Testis (tissue), 5 donors: ENCODE measurements around the gene UBR7. TPM values are rescaled to one million over a fixed set of nuclear protein-coding genes. Genes with fewer than 3 reads are reported as not detected.
"Not testable (repeated sequence)": the region's sequence is repeated elsewhere in the genome, so short reads cannot be mapped to it uniquely, and the experiment has no call there.

Experiments used
- DNase-seq: peaks from one replicate; pipeline ENCODE4 v3.0.0-alpha.2; 2019
- H3K27ac ChIP-seq, 2 donors: fragments of 200-600 bp; sonication (generic); one replicate each; pipeline ENCODE4 v1.5.1; 2019
- H3K27me3 ChIP-seq: fragments of 200-600 bp; sonication (generic); one replicate; pipeline ENCODE4 v1.5.1; 2019
- H3K36me3 ChIP-seq: fragments of 200-600 bp; sonication (generic); one replicate; pipeline ENCODE4 v1.5.1; 2017; ENCODE audit warnings: low read depth; ENCODE audit errors: missing control alignments
- H3K4me1 ChIP-seq: fragments of 200-600 bp; sonication (generic); one replicate; pipeline ENCODE4 v1.5.1; 2019
- H3K4me3 ChIP-seq, 2 donors: fragments of 200-600 bp; sonication (generic); one replicate each; pipeline ENCODE4 v1.5.1; 2017 to 2019
- H3K9me3 ChIP-seq: fragments of 200-600 bp; sonication (generic); one replicate; pipeline ENCODE4 v1.5.1; 2017
- POLR2A ChIP-seq: fragments of 450-650 bp; IDR thresholded peaks from one replicate; pipeline ENCODE4 v1.6.1; 2017; ENCODE audit warnings: antibody characterized with exemption, mild to moderate bottlenecking, moderate library complexity
- WGBS, 2 donors: methylation state at CpG; one replicate each; pipeline ENCODE4 v1.1.5; 2018; 5-methylcytosine and 5-hydroxymethylcytosine counted together
- intact Hi-C: fragments of 100-400 bp; cut with DNase I; formaldehyde crosslinking; loops from one replicate; pipeline ENCODE4 v1.15.1; 2023; ENCODE audit warnings: low total_unique reads
- long read RNA-seq, 2 donors: transcript quantifications; one replicate each; lab custom pipeline, GENCODE V29; 2026
- polyA plus RNA-seq: library from polyadenylated mRNA; stranded (reverse); fragments of 350-450 nt; fragmentation: Illumina TruSeq; extraction: RNeasy Lipid Tissue Mini Kit (QIAGEN cat#74804); gene quantifications from one replicate; pipeline ENCODE4 v1.2.3, GENCODE V29; 2014; ENCODE audit warnings: low read depth, low replicate concordance; ENCODE audit not compliant: insufficient read depth
- total RNA-seq, 2 donors: library from RNA; depleted of rRNA; stranded (reverse); fragments of >200 nt; gene quantifications; one replicate each; pipeline ENCODE4 v1.2.3, GENCODE V29; 2016
- TF ChIP-seq, protein P1 (sequence below), 3 experiments: fragments of 450-650 bp in 2 of 3; fragments of 200-600 bp in 1 of 3; sonication (generic) in 1 of 3; IDR thresholded peaks; one replicate each; pipeline ENCODE4 v1.5.1; 2016 to 2019; ENCODE audit warnings: antibody characterized with exemption in 3 of 3, mild to moderate bottlenecking in 2 of 3, moderate library complexity in 1 of 3

The UBR7 gene, protein sequence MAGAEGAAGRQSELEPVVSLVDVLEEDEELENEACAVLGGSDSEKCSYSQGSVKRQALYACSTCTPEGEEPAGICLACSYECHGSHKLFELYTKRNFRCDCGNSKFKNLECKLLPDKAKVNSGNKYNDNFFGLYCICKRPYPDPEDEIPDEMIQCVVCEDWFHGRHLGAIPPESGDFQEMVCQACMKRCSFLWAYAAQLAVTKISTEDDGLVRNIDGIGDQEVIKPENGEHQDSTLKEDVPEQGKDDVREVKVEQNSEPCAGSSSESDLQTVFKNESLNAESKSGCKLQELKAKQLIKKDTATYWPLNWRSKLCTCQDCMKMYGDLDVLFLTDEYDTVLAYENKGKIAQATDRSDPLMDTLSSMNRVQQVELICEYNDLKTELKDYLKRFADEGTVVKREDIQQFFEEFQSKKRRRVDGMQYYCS
- total RNA-seq = 10 to 100 TPM; 35.5 to 36.1 TPM
- polyA plus RNA-seq = 50.5 TPM
- long read RNA-seq, donor 1, transcript UBR7-201 (11 exons, 3,694 nt) = major isoform, 10 of 10 reads
- long read RNA-seq, donor 1, partial matches to known transcripts = 0 of 10 reads
- long read RNA-seq, donor 1, other reads (novel, unspliced or antisense) = 0 of 10 reads
- long read RNA-seq, donor 2, transcript UBR7-201 (11 exons, 3,694 nt) = major isoform, 7 of 7 reads
- long read RNA-seq, donor 2, partial matches to known transcripts = 0 of 7 reads
- long read RNA-seq, donor 2, other reads (novel, unspliced or antisense) = 0 of 7 reads

DNA sequence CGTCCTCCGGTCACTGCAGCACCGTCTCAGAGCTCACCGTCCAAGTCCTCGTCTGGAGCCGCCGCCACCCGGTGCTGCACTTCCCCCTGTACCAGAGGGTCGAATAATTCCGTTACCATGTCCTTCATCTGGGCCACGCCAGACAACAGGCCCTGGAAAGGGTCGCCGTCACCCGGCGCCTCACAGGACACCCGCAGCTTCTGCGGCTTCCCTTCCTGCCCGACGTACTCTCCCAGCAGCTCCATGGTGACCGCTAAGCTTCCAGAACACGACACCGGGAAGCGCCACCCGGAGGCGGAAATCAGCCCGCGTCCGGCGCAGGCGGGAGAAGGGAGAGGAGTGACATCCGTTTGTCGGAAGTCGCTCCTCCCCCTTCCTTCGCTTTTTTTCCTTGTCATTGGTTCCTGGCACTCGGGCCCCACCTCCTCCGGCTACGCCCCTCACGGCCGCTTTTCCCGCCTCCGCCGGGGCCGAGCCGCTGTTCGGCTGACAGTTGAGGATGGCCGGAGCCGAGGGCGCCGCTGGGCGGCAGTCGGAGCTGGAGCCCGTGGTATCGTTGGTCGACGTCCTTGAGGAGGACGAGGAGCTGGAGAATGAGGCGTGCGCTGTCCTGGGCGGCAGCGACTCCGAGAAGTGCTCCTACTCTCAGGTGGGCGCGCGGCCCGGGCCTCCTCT, at the start of gene UBR7, which contains the start of gene GON7:
Gene UBR7, plus strand, starts transcription at position 464 of the 675 bp plus-strand sequence. Its CDS starts 36 bp downstream, at position 500.
Gene GON7, minus strand, starts transcription at position 273 of the 675 bp plus-strand sequence. Its CDS starts 28 bp downstream, at position 245.
- H3K9me3 ChIP-seq = no peaks in the 10 kb centered on the region
- DNase-seq = peak; percentile 97
- intact Hi-C loops = no loop called here
- peaks cover 13% of the 10 kb centered on the region for H3K4me1 ChIP-seq
- H3K36me3 ChIP-seq = no peaks in the 10 kb centered on the region
- H3K27ac ChIP-seq = peak within 1 kb of the TSS; percentile 53 to 79
- peak within 1 kb of the TSS; percentile 78 to 89 for H3K4me3 ChIP-seq
- no peaks in the 10 kb centered on the region for H3K27me3 ChIP-seq
- TF ChIP-seq, protein P1, sequence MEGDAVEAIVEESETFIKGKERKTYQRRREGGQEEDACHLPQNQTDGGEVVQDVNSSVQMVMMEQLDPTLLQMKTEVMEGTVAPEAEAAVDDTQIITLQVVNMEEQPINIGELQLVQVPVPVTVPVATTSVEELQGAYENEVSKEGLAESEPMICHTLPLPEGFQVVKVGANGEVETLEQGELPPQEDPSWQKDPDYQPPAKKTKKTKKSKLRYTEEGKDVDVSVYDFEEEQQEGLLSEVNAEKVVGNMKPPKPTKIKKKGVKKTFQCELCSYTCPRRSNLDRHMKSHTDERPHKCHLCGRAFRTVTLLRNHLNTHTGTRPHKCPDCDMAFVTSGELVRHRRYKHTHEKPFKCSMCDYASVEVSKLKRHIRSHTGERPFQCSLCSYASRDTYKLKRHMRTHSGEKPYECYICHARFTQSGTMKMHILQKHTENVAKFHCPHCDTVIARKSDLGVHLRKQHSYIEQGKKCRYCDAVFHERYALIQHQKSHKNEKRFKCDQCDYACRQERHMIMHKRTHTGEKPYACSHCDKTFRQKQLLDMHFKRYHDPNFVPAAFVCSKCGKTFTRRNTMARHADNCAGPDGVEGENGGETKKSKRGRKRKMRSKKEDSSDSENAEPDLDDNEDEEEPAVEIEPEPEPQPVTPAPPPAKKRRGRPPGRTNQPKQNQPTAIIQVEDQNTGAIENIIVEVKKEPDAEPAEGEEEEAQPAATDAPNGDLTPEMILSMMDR (IDR thresholded peaks at IDR 0.05) = peak; percentile 15 to 49 (median 31)
- TF ChIP-seq POLR2A = peak; percentile 50
- 0 to 1% methylated on average over 20 to 57 of the region's 65 CpGs for WGBS, 2 donors

DNA sequence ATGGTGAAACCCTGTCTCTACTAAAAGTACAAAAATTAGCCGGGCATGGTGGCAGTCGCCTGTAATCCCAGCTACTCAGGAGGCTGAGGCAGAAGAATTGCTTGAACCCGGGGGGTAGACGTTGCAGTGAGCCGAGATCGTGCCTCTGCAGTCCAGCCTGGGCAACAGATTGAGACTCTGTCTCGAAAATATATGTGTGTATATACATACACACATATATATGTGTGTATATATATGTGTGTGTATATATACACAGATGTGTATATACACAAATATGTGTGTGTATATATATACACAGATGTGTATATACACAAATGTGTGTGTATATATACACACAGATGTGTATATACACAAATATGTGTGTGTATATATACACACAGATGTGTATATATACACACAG, 48.7 kb upstream of the UBR7 start:
- WGBS, 2 donors = 88 to 89% methylated on average over 7 of the region's 7 CpGs
- H3K4me1 ChIP-seq, H3K27me3 ChIP-seq, H3K9me3 ChIP-seq, H3K4me3 ChIP-seq, H3K27ac ChIP-seq, DNase-seq, intact Hi-C loops, H3K36me3 ChIP-seq: not testable (repeated sequence)

DNA sequence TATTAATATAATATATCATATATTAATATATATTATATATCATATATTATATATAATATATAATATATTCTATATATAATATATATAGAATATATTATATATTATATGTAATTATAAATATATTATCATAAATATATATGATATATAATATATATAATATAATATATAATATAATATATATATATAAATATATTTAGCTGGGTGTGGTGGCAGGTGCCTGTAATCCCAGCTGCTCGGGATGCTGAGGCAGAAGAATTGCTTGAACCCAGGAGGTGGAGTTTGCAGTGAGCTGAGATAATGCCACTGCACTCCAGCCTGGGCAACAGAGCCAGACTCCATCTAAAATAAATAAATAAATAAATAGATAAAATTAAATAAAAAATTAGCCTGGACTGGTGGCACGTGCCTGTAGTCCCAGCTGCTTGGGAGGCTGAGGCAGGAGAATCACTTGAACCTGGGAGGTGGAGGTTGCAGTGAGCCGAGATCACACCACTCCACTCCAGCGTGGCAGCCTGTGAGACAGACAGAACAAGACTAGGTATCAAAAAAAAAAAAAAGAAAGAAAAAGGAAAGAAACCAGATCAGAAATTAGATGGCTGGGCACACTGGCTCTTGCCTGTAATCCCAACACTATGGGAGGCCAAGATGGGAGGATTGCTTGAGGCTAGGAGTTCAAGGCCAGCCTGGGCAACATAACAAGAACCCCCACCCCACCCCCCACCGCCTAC, 47.3 kb upstream of the UBR7 start:
- DNase-seq, H3K4me1 ChIP-seq, H3K36me3 ChIP-seq, intact Hi-C loops, H3K4me3 ChIP-seq, H3K27ac ChIP-seq, H3K9me3 ChIP-seq, H3K27me3 ChIP-seq: not testable (repeated sequence)
- WGBS, 2 donors = 64 to 66% methylated on average over 5 of the region's 5 CpGs

DNA sequence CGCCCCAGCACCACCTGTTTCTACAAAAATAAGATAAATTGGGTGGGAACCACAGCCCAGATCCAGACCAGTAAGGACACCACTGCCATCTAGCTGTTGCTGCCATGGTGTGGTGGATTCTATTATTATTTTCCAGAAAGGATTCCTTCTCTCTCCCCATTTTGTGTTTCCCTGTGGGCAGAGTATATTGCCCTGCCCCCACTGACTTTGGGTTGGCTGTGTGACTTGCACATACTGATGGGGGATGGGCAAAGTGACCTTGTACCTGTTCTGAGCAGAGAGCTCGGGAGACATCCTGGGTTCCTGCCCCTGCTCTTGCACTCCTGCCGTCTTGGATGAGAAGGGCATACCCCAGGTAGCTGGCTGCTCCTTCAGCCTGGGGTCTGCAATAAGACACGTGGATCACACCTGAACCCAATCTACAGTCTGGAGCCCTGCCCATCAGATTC, 46.7 kb upstream of the UBR7 start:
- Histone ChIP-seq H3K4me3 (no peak overlapping the region), H3K27me3 (no peaks in the 10 kb centered on the region), H3K27ac (no peak overlapping the region), H3K4me1 (no peaks in the 10 kb centered on the region), H3K9me3 (no peaks in the 10 kb centered on the region), H3K36me3 (no peaks in the 10 kb centered on the region)
- DNase-seq = no peak
- 36 to 62% methylated on average over 3 to 4 of the region's 4 CpGs for WGBS, 2 donors
- intact Hi-C loops = no loop called here
- TF ChIP-seq, protein P1 (IDR thresholded peaks at IDR 0.05) = no peak
- TF ChIP-seq POLR2A = no peak

DNA sequence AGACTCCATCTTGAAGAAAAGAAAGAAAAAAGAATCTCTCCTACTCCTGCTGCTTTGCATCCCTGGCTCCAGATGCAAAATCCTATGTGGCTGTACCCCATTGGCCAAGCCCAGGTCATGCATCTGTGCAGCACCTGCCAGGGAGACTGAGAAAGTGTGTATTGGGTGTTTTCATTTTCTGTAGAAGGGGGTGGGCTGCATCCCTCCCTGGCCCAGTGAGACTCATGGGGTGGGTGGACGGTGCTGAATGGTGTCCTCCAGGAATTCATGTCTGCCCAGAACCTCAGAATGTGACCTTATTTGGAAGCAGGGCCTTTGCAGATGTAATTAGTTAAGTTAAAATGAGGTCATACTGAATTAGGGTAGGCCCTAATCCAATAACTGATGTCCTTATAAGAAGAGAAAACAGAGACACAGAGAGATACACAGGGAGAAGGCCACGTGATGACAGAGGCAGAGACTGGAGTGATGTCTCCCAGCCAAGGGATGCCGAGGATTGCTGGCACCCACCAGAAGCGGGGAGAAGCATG, 45.6 kb upstream of the UBR7 start:
- Histone ChIP-seq H3K9me3 (no peaks in the 10 kb centered on the region), H3K27ac (no peak overlapping the region), H3K36me3 (no peaks in the 10 kb centered on the region), H3K4me3 (no peak overlapping the region), H3K4me1 (no peaks in the 10 kb centered on the region), H3K27me3 (no peaks in the 10 kb centered on the region)
- no peak for DNase-seq
- WGBS, 2 donors = 63 to 70% methylated on average over 4 of the region's 4 CpGs
- TF ChIP-seq, protein P1 (IDR thresholded peaks at IDR 0.05) = no peak
- no peak for TF ChIP-seq POLR2A
- intact Hi-C loops = no loop called here
